HG03108 (cell line): Measurements from ENCODE around the gene COL4A2.
"Not testable (repeated sequence)": the region's sequence is repeated elsewhere in the genome, so short reads cannot be mapped to it uniquely, and the experiment has no call there.

Experiments
- ATAC-seq: cut with Tn5 transposase; IDR thresholded peaks from one replicate; pipeline ENCODE4 v1.9.1; 2021; ENCODE audit warnings: moderate library complexity; ENCODE audit not compliant: unreplicated experiment

The COL4A2 gene

DNA sequence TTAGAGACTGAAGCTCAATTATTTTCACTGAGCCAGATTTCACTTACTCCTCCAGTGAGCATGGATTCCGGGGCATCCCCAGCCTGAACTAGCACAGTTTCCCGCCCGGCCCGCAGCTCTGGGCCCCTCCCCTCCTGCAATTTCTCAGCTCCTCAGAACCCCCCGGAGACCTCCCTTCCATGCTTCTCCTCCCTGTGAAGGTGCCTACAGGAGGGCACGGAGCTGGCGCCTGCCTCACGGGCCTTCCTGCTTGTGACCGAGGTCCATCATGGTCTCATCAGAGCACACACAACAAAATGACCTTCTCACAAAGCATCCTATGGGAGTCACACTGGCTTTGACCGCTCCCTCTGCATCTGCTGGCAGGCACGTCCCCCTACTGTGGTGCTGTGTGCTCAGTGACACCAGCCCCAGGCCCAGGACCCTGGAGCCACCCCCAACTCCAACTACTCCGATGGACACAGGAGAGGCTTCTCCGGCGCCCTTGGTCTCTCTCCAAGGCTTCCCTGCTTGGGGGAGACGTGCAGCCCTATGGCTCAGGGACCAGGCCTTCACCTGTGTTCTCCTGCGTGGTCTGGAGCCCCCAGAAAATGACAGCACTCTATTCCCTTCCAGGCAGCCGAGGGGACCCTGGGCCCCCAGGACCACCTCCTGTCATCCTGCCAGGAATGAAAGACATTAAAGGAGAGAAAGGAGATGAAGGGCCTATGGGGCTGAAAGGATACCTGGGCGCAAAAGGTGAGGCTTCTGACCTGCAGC, 177.4 kb downstream of the COL4A2 start:
- ATAC-seq = no peak

DNA sequence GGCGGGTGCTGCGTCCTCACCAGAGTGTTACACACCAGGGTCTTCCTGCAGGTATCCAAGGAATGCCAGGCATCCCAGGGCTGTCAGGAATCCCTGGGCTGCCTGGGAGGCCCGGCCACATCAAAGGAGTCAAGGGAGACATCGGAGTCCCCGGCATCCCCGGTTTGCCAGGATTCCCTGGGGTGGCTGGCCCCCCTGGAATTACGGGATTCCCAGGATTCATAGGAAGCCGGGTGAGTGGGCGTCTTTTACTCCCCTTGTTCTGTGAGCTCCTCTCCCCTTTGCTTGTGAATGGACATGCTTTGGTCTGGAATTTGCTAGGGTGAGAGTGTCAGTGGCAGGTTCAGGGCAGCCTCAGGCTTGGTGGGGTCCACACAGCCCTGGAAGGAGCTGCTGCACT, 178.5 kb downstream of the COL4A2 start:
- ATAC-seq = no peak

DNA sequence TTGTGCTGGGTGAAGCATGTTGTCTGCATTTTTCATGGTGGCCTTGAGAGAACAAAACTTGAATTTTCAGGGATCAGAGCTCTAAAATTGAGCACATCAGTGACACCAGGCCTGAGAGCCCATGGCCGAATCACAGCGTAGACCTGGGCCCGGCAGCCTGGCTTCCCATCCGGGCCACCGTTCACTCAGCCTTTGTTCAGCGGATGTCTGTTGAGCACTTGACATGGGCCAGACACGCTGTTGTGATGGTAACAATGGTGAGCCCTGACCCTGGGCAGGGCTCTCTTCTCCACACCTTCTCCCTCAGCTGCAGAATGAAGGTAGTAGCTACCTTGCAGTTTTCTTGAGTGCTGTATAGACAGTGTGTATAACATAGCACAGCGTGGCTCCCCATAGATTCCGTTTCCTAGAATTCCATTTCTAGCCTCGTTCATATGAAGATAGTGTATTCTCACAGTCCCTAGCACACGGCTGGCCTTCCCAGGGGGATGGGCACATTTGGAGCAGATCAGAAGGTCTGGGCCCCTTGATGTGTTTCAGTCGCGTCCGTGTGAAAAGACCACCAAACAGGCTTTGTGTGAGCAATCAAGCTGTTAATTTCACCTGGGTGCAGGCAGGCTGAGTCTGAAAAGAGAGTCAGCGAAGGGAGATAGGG, 179.1 kb downstream of the COL4A2 start:
- ATAC-seq = no peak

DNA sequence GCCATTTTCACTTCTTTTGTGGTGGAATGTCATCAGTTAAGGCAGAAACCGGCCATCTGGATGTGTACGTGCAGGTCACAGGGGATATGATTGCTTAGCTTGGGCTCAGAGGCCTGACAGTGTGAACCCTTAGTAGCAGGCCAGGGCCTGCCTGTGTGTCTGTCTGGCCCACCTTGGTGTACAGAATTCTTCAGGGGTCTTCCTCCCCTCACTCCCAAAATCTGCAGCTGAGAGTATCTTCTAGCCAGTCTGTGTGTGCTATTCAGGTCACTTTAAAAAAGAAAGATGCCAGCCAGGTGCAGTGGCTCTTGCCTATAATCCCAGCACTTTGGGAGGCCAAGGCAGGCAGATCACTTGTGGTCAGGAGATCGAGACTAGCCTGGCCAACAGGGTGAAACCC, 179.8 kb downstream of the COL4A2 start:
- ATAC-seq = not testable (repeated sequence)

DNA sequence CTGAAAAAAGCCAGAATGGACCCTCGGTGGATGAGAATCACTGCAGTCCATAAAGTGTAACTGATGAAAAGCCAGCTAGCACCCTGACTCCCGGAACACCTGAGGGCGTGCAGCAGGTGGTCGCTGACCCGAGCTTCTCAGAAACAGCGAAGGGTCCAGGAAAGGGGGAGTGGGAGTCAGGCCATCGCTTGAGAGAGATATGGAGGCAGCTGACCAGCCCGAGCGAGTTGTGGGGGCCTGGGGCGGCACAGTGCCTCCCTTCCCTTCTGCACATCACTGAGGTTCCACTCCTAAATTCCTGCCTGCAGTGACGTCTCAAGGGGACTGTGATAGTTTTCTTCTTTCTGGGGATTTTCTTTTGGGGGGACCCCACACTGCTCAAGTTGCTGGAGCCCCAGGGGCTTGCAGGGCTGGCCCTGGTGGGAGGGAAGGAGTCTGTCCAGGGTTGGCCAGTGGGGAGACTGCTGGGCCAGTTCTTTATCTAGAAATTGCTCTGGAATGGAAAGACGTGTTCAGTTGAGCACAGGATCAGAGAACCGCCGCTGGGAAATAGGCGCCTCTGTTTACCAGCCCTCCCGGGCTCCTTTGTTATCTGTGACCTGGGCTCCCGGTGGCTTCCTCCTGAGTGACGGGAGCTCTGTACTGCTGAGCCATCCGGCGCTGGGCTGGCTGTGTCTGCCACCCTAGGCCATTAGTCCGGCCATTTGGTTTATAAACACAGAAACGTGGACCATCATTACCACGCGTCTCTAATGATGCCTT, 183.1 kb downstream of the COL4A2 start:
- no peak for ATAC-seq

DNA sequence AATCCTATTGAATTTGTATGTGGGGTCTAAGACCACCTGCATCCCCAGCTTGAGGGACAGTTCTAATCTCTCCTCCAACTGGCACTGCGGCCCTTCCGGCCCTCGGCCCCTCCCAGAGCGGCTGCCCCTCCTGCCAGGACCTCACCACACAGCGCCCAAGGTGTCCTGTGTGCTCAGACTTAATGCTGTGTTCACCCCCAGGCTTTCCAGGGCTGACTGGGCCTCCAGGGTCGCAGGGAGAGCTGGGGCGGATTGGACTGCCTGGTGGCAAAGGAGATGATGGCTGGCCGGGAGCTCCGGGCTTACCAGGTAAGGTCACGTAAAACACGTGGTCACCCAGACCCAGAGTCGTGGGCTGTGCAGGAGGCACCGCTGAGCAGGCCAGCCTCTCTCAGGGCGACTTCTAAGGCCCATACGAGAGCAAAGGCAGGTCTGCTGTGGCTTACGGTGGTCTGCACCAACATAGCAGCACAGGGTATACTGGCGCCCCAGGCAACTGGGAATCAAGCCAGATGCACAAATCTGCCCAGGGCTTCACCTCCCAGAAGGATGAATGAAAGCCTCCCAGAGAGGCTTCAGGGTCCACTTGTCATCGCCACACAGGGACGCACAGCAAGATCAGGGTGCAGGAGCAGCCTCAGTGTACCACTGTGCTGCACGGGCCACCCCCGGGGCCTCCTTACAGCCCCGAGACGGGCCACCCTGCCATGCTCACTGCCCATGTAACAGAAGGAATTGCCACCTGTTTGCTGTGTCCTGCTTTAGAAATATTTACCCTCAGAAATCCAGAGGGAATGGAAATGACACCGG, 185.0 kb downstream of the COL4A2 start:
- no peak for ATAC-seq

DNA sequence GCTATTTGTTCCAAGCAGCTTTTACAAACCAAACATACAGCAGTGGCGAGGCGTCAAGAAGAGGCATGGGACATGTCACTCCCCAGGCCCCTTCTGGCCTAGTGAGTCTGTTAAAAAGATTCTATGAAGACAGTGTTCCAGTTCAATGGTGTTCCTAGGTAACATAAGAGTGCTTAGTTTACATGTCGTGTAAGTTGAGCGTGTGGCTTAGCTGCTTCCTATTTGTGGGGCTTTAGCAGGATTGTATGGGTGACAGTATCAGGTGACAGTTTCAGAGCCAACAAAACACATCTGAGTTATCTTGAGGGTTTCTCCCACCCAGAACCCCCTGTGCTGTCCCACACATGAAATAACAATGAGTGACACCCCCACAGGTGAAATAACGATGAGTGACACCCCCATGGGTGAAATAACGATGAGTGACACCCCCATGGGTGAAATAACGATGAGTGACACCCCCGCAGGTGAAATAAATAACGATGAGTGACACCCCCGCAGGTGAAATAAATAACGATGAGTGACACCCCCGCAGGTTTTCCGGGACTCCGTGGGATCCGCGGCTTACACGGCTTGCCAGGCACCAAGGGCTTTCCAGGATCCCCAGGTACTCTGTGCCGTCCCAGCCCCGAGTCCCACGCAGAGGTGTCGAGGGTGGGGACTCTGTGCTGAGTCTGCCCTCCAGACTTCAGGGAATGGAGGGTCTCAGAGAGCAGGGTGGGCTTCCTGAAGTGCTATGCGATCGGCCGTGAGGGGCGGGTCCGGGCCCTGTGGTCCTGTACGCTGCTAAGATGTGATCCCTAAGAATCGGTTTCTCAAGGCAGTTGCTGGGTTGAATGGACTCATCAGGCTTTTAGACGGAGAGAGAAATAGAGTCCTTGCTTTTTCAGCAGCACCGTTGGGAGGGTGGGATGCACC, 185.9 kb downstream of the COL4A2 start:
- ATAC-seq = no peak

DNA sequence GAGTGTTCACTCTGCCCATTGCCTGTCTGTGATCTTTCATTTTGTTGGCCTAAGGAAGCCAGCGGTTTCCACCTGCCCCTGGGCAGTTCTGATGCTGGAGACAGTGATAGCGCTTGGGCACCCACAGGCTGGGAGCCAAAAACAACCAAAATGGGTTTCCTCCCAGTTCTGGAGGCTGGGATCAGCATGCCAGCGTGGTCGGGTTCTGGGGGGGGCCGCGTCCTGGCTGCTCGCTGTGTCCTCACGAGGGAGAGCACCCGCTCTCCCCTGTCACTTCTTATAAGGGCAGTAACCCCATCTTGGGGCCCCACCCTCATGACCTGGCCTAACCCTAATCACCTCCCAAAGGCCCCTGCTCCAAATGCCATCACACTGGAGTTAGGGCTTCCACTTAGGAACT, 186.5 kb downstream of the COL4A2 start:
- no peak for ATAC-seq

DNA sequence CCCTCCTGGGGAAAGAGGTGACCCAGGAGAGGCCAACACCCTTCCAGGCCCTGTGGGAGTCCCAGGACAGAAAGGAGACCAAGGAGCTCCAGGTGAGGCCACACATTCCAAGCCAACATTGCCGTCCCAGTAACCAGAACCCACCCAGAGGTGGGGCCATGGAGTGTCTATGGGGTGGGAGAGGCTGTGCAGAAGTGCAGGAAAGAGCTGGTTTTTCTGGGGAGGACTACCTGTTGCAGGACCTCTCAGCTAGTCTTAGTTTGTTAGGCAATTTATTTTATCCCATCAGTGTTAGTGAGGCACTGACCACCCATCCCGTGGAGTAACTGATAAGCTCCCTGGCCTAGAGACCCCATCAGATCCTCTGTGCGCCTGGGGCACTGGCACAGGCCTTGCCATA, 188.3 kb downstream of the COL4A2 start:
- no peak for ATAC-seq

DNA sequence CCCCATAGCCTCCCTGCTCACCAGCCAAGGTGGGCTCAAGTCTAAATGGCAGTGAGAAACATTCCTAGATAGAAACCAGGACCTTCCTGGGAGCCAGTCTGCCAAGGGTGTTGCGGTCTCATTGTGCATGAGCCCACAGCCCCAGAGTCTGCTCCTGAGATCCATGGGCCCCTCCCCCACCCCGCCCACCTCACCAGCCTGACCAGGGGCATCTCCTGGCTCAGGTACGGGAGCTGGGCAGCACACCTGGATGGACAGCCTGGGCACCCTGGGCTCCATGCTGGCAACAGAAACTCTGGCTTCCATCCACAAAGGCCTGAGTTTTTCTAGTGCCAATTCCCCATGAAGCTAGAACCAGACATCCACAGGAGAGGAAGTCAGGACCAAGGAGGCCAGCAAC, 188.8 kb downstream of the COL4A2 start:
- ATAC-seq = no peak

DNA sequence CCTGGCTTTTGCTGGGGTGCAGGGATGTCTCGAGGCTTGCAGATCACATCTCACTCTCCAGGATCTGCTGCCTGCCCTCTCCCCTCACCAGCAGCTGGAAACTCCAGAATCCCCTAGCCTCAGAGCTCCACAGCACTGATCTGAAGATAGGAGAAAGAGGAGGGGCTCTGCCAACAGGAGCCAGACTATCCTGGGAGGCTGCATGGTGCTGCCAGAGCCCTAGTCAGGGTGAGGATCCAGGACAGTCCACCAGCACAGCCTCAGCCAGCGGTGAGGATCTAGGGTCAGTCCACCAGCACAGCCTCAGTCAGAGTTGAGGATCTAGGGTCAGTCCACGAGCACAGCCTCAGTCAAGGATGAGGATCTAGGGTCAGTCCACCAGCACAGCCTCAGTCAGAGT, 189.2 kb downstream of the COL4A2 start:
- no peak for ATAC-seq

DNA sequence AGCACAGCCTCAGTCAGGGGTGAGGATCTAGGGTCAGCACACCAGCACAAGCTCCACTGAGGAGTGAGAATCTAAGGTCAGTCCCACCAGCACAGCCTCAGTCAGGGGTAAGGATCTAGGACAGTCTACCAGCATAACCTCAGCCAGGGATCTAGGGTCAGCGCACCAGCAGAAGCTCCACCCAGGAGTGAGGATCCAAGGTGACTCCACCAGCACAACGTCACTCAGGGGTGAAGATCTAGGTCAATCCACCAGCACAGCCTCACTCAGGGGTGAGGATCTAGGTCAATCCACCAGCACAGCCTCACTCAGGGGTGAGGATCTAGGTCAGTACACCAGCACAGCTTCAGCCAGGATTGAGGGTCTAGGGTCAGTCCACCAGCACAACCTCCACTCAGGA, 189.9 kb downstream of the COL4A2 start:
- no peak for ATAC-seq

DNA sequence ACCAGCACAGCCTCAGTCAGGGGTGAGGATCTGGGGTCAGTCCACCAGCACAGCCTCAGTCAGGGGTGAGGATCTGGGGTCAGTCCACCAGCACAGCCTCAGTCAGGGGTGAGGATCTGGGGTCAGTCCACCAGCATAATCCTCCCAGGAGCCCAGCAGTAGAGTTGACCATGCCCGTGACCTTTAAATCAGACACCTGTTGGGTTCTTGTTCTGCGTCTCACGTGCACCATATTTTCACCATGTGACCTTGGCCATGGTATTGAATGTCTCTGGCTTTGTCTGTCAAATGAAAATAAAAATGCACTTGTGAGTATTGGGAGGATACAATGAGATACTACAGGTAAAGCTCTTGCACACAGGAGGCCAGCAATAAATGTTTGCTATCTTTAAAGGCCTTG, 190.8 kb downstream of the COL4A2 start:
- not testable (repeated sequence) for ATAC-seq

DNA sequence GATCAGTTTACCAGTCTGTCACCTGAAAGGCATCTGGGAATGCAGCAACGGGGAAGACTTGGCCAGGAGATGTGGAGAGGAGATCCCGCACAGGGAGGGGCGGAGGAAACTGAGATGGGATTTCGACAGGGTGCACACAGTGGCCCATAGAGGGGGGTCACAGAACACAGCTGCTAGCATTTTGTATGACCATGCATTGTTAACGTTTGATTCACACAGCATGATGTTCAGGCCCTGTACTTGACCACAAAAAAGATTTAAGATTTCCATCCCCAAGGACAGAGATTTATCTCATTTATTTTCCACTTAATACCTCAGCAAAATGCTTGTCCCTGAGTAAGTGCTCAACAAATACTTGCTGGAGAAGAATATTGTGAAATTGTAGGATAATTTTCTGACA, 191.2 kb downstream of the COL4A2 start:
- ATAC-seq = no peak

DNA sequence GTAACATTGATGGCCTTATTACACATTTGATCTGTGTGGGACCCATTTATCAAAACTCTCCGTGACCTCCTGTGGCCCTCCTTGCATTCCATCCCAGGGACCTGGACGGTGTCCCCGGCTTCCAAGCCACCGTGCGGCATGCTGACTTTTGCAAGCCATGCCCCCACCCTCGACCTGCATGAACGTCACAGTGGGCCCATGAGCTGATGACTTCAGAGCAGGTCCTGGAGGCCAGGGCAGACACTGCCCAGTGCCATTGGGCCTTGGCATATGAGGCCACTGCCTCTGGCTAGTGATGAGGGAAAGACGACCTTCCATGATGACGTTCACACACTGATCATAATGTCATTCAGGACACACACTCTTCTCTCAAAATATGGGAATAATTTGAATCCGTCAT, 191.7 kb downstream of the COL4A2 start:
- ATAC-seq = no peak

DNA sequence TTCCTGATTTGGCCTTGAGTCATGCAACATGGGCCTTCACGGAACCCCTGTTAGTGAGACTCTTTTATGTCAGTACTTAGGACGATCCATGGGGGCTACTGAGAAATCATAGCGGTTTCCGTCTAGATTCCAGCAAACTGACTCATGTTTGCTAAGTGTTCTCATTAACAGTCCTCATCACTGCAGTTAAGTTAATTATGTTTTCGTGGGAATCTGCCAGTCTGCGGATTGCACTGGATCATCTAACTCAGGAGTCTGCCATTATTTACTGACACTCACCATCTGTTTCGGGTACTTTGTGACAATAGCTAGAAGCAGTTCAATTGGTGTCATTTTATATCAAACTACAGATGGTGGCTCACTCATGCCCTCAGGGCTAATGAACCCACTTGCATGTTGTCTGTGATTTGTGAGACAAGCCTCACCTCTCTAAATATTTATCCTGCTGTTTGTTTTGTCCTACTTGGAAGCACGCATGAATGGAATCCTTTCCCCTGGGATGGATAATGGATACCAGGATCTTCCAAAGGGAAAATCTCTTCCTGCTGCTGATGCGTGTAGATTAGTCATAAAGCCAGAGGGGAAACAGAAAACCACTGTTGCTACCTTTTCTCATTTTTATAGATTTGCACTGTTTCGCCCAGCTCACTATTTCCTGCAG, 192.7 kb downstream of the COL4A2 start:
- ATAC-seq = no peak

DNA sequence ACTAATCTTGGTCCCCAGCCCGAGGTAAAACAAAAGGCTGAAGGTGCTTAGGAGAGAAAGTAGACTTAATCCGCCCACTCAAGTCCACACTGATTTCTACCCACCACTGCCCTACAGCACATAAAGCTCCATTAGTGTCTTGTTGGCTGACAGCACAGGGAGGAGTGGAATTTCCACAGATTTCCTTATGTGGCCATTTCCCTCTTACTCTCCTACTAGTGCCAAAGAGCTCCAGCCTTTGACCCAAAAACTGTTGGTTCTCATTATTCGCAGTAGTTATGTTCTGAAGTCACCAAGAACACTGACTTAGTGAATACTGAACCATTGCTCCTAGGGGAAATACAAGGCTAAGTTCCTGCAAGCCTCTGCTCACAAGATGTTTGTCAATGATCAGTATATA, 193.3 kb downstream of the COL4A2 start:
- no peak for ATAC-seq

DNA sequence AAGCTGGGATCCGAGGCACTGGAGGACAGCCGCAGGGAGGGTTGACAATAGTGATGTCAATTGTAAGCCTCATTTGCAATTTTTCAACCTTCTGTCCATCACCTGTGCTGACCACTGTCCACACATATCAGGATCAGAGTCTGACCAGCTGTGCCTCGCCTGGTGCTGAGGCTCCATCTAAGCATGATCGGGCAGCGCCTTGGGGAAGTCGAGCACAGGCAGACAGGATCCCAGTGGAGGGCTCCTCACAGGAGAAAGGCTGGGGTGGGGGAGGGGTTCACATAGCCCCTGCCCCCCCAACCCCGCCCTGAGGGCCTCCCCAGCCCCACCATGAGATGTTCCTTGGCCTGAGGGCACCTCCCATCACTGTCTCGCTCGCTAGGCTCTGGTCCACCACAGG, 194.1 kb downstream of the COL4A2 start:
- ATAC-seq = no peak

DNA sequence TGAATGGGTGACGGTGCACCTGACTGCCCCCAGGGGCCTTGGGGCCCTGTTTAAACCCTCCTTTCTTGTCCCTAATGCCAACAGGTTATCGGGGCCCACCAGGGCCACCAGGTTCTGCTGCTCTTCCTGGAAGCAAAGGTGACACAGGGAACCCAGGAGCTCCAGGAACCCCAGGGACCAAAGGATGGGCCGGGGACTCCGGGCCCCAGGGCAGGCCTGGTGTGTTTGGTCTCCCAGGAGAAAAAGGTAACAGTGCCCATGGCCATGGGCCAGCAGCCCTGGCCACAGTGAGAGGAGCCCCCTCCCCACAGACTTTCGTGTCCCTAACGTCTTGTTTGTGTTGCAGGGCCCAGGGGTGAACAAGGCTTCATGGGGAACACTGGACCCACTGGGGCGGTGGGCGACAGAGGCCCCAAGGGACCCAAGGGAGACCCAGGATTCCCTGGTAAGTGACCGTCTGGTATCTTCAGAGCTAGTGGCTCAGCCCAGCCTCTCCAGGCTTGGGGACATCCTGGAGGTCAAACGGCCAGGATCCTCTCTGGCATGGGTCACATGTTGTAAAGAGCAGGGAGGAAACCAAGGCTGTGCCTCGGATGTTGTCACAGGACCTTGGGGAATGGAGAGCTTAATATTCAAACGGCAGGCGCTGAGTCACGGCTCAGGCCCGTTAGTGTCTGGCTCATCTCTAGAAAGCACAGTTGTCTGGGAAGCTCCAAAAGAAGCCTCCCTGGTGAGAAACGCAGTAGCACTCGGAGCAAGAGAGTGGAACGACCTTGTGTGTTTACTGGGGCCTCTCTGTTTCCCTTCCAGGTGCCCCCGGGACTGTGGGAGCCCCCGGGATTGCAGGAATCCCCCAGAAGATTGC, 196.2 kb downstream of the COL4A2 start:
- ATAC-seq = peak; percentile 57
